Fibroblast of mammary gland (primary cell): ENCODE results near the gene EXOC6B.

Source experiments
- DNase-seq: peaks from one replicate; pipeline ENCODE4 v3.0.0-alpha.2; 2010; ENCODE audit warnings: low read depth
- H3K4me3 ChIP-seq: 2 replicates; pipeline ENCODE4 v1.5.1; 2011; ENCODE audit warnings: low read depth, mild to moderate bottlenecking, low read length, moderate library complexity; ENCODE audit not compliant: control insufficient read depth
- TF ChIP-seq, protein P1 (sequence below): conservative IDR thresholded peaks from 2 replicates; pipeline ENCODE4 v1.5.1; 2011; ENCODE audit warnings: low read depth, low read length, inconsistent platforms; ENCODE audit not compliant: control insufficient read depth, insufficient read depth

The EXOC6B gene

DNA sequence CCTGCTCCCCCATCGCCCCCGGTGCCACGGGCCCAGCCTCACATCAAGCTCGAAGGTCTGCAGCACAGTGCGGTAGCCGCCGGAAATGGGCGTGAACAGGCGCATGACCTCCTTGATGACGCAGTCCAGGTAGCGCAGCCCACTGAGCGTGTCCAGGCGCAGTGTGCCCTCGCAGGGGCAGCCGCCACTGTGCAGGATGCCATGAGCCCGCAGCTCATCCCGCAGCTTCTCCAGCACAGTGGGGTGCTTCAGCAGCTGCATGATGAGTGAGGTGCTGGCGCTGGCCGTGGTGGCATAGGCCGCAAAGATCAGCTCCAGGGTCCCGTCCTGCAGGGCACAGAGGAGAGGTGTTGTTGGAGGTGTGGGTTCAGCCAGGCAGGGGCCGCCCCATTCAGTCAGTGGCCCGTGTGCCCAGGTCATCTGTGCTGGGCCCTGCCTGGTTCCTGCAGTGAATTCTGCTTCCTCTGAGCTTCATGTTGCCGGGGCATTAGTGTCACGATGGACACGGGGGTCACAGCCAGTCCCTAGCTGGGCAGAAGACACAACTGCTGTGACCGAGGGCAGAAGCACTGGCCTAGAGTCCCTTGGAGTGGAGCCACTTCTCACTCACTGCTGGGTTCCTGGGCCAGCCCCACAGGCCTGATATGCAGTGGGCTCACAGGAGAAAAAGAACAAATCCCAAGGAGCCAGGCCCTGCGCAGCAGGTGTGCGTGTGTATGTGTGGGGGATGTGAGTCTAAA, 692.7 kb downstream of the EXOC6B start:
- no peak overlapping the region for H3K4me3 ChIP-seq
- DNase-seq = no peak
- TF ChIP-seq, protein P1, sequence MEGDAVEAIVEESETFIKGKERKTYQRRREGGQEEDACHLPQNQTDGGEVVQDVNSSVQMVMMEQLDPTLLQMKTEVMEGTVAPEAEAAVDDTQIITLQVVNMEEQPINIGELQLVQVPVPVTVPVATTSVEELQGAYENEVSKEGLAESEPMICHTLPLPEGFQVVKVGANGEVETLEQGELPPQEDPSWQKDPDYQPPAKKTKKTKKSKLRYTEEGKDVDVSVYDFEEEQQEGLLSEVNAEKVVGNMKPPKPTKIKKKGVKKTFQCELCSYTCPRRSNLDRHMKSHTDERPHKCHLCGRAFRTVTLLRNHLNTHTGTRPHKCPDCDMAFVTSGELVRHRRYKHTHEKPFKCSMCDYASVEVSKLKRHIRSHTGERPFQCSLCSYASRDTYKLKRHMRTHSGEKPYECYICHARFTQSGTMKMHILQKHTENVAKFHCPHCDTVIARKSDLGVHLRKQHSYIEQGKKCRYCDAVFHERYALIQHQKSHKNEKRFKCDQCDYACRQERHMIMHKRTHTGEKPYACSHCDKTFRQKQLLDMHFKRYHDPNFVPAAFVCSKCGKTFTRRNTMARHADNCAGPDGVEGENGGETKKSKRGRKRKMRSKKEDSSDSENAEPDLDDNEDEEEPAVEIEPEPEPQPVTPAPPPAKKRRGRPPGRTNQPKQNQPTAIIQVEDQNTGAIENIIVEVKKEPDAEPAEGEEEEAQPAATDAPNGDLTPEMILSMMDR = no peak

DNA sequence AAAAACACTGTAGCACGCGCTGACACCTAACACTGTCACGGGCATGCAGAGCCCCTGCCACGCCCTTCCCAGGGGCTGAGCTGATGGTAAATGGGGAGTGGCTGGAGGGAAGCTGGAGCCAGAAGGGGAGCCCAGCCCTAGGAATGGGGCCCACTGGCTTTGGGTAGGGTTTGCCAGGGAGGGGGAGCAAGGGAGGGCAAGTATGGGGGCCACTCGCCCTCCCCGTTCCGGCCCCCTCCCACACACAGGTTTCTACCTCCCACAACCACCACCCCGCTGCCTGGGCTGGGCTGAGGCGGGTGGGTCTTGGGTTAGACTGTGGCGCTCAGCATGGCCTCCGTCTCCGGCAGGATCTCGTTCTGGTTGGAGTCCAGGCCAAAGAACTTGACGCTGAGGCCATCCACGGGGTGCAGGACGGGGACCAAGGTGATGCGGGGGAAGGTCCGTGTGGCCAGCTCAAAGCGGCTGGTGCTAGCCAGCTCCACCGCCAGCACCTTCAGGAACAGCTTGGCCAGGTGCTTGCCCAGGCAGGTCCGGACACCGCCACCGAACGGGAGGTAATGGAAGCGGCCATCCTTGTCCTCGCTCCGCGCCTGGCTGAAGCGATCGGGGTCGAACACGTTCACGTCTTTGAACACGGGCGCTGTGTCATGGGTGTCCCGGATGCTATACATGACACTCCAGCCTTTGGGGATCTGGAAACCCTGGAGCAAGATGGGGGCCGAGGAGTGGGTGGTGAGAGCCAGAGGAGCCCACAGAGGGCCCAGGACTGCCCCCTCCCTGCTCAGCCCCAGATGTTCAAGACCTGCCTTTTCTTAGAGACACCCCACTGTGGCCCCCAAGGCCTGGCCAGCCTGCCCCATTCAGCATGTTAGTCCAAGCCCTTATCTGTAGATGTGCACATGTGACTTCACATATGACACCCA, 693.7 kb downstream of the EXOC6B start:
- TF ChIP-seq, protein P1 = no peak
- H3K4me3 ChIP-seq = no peak overlapping the region
- no peak for DNase-seq

DNA sequence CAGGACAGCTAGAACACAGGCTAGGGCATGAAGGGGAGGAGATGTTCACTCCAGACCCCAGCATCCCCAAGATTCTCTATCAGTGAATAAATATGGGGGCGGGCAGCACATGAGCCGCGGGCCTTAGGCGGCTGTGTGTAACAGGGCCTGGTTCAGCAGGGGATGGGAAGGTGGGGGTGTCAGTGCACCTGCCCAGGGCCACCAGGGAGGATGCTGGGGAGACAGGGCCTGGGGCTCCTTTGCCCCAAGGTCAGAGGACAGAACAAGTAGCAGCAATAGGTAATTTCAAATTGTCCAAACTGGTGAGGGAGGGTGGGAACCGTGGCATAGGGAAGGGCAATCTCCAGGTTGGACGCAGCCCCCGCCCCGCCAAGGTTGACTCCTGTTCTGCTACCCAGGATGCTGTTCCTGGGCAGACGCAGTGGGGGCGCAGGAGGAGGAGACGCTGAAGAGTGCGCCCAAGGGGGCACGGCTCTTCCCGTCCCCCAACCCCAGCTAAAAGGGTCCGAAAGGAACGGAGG, 694.4 kb downstream of the EXOC6B start:
- no peak for DNase-seq
- no peak overlapping the region for H3K4me3 ChIP-seq
- TF ChIP-seq, protein P1 = no peak

DNA sequence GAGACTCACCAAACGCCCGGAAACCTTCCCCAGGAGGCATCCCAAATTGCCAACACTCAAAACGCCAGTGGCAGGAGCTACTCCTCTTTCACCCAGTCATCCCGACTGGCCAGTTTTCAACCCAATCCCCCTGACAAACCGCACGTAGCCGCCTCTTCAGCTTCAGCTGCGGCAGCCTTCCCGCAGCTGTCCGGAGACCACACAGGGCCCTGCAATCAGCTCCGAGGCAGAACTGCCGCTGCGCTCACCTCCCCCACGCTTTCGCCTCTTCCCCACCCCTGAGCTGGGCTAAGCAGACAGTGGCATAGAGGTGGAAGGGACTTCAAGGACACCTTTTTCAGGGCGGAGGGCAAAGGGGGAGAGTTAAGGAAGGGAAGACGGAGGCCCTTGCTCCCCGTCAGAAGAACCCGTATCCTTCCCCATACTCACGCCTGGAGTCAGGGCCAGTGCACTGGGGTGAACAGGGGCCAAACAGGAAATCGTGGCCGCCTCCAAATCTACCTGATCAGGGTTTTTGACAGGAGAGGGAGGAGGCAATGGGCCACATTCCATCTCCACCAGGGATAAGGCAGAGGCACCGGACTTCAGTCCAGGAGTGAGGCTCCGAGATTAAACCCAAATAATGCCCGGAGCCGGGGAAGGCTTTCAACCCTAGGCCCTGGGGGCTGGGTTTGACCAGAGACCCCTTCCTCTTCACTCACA, 695.0 kb downstream of the EXOC6B start:
- no peak for DNase-seq
- TF ChIP-seq, protein P1 = no peak
- H3K4me3 ChIP-seq = no peak overlapping the region

DNA sequence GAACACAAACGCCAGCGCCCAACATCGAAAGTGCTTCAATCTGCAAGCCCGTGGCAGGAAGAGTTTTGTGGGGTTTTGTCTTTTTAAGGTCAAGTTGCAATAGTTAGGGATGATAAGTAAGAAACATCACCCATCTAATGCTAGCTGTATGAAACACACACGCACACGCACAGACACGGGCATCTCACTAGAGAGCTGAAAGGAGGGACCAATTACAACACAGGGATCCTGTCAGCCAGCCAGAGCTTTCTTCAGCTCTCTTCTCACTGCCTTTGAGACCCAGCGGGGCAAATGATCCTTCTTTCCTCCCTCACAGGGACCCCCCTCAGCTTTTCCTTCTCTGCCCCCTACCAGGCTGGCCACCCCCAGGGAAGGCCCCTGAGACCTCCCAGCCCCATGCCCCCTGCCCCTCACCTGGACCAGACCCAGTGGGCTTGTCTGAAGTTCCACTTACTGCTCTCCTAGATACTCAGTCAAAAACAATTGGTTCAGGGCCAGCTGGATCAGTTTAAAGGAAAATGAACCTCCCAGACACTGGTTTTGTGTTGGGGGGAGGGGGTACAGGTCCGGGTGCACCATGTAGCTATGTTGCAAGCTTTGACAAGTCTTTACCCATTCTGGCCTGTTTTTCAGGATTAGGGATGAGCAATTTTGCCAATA, 696.0 kb downstream of the EXOC6B start:
- DNase-seq = no peak
- H3K4me3 ChIP-seq = no peak overlapping the region
- TF ChIP-seq, protein P1 = no peak

DNA sequence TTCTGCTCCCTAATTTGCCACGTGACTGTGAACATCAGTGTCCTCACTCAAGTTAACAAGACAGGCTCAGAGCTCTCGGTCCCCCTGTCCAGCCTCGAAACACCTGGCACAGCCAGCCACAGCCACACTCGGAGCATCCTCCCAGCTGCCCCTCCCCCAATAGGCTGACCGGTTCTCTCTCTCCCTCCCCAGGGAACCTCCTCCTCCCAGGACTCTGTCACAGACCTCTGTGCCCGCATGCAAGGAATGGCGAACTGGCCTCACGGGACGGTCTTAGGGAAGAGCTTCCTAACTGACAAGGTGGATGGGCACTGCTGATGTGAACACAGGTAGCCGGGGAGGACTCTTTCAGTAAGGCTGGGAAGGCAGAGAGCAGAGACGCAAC, 697.0 kb downstream of the EXOC6B start:
- TF ChIP-seq, protein P1 = no peak
- no peak overlapping the region for H3K4me3 ChIP-seq
- DNase-seq = no peak
